ENCODE results near the gene ZNF32.

The ZNF32 gene, protein sequence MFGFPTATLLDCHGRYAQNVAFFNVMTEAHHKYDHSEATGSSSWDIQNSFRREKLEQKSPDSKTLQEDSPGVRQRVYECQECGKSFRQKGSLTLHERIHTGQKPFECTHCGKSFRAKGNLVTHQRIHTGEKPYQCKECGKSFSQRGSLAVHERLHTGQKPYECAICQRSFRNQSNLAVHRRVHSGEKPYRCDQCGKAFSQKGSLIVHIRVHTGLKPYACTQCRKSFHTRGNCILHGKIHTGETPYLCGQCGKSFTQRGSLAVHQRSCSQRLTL

DNA sequence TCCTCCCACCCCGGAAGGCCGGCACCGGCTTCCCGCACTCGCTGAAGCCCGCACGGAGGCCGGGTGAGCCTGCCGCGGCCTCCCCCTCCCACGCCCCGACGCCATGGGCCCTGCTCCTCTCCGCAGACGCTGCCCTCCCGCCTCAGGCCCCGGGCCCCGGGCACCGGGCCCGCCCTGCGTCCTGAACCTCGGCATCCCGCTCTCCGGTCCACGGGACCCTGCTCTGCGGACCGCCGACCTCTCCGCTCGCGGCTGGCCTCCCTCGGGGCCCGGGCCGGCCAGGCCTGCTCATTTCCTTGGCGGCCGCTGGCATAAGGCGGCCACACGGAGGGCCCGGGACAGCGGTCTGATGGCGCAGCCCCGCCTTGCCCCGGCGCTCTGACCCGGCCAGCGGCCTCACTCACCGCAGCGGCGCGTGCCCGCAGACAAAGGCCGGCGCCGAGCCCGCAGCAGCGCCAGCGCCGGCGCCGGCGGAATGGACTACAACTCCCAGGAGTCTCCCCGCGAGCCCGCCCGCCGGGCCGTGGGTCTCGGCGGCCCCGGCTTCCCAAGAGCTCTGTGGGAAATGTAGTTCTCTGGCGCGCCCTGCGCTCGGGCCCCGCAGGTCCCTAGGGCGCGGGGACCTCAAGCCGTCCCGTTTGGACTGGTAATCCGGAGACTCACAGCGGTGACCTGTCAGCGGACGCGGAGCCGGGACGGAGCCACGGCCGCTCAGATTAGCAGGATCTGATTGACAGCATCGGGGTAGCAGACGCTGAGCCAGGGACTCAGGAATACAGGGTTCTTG, at the start of gene ZNF32:
TSS of gene ZNF32 (minus strand) at position 484 of the 787 bp plus-strand sequence. CDS start 2,748 bp downstream, outside the sequence.
- Mint-ChIP-seq H3K9me3 (peaks cover 45% of the 10 kb centered on the region), H3K27me3 (ENCODE audit: low read depth) (peaks cover 7% of the 10 kb centered on the region), H3K4me3 (peak within 1 kb of the TSS; percentile 97 to 98 (median 97)), H3K36me3 (ENCODE audit: low read depth) (peaks cover 43% of the 10 kb centered on the region), H3K27ac (peak within 1 kb of the TSS; percentile 94 to 99 (median 95)), H3K4me1 (peaks cover 16% of the 10 kb centered on the region)
- TF ChIP-seq, protein P1, sequence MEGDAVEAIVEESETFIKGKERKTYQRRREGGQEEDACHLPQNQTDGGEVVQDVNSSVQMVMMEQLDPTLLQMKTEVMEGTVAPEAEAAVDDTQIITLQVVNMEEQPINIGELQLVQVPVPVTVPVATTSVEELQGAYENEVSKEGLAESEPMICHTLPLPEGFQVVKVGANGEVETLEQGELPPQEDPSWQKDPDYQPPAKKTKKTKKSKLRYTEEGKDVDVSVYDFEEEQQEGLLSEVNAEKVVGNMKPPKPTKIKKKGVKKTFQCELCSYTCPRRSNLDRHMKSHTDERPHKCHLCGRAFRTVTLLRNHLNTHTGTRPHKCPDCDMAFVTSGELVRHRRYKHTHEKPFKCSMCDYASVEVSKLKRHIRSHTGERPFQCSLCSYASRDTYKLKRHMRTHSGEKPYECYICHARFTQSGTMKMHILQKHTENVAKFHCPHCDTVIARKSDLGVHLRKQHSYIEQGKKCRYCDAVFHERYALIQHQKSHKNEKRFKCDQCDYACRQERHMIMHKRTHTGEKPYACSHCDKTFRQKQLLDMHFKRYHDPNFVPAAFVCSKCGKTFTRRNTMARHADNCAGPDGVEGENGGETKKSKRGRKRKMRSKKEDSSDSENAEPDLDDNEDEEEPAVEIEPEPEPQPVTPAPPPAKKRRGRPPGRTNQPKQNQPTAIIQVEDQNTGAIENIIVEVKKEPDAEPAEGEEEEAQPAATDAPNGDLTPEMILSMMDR (IDR thresholded peaks at IDR 0.05; ENCODE audit: unreplicated experiment in 3 of 3) = no peak

DNA sequence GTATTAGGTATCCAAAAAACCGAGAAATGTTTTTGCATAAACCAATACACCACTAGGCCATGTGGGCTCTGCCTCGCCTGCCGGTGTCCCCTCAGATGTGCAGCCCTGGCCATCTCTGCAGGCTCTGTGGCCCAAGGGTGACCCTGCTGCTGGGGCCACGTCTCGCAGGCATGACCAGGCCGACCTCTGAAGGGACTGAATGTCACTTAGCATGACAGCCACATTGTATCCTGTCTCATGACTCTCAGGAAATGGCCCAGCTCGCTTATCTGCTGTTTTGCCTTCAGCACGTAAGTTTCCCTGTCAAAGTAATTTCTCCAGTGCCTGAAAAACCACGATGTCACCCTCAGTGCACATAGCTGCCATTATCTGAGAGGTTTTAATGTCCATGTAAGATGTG, 49.5 kb upstream of the ZNF32 start:
- Mint-ChIP-seq H3K27me3 (ENCODE audit: low read depth) (peaks cover 5% of the 10 kb centered on the region), H3K4me3 (no peak overlapping the region), H3K36me3 (ENCODE audit: low read depth) (no peaks in the 10 kb centered on the region), H3K9me3 (no peaks in the 10 kb centered on the region), H3K4me1 (peaks cover 26% of the 10 kb centered on the region), H3K27ac (peak overlapping the region in 1 of 3 experiments; percentile 4)
- TF ChIP-seq, protein P1 (IDR thresholded peaks at IDR 0.05; ENCODE audit: unreplicated experiment in 3 of 3) = no peak

DNA sequence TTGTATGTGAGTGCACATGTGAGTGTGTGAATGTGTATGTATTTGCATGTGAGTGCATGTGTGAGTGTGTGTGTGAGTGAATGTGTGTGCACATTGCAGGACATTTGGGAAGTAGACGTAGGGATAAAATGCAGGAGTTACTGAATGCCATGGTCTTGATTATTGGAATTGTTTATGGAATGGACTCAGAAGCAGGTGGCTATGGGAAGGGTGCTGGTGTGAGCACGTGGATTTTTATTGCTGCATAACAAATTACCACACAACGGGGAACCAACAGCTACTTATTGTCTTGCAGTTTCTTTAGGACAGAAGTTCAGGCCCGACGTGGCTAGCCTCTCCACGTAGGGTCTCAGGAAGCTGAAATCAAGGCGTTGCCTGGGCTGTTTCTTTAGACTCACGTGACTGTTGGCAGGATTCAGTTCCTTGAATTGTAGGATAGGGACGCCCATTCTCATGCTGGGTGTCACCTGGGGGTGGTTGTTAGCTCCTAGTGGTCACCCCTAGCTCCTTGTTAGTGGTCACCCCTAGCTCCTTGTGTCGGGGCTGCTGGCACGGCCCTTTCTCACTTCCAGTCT, 48.3 kb upstream of the ZNF32 start:
- Mint-ChIP-seq H3K4me3 (no peak overlapping the region), H3K27me3 (ENCODE audit: low read depth) (peaks cover 15% of the 10 kb centered on the region), H3K4me1 (peaks cover 26% of the 10 kb centered on the region), H3K9me3 (no peaks in the 10 kb centered on the region), H3K36me3 (ENCODE audit: low read depth) (no peaks in the 10 kb centered on the region), H3K27ac (no peak overlapping the region)
- TF ChIP-seq, protein P1 (IDR thresholded peaks at IDR 0.05; ENCODE audit: unreplicated experiment in 3 of 3) = no peak

DNA sequence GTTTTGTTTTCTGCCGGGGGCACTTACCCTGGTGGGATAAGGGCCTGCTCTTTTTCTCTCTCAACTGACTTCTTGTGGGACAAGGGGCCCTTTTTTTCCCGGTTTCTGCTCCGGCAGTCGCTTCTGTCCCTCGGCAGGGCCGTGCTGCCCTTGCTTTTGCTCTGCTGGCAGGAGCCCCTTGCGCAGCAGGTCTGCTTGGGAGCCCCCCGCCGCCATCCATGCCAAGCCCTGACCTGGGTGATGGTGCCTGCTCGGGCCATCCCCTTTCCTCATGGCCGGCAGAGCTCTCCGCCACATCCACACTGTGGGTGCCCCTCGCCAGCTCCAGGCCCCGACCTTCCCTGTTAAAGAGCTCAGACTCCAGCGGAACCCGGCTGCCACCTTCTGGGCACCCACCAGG, 47.0 kb upstream of the ZNF32 start:
- Mint-ChIP-seq H3K9me3 (no peaks in the 10 kb centered on the region), H3K27ac (no peak overlapping the region), H3K36me3 (ENCODE audit: low read depth) (no peaks in the 10 kb centered on the region), H3K4me3 (no peak overlapping the region), H3K27me3 (ENCODE audit: low read depth) (peaks cover 15% of the 10 kb centered on the region), H3K4me1 (peaks cover 26% of the 10 kb centered on the region)
- TF ChIP-seq, protein P1 (IDR thresholded peaks at IDR 0.05; ENCODE audit: unreplicated experiment in 3 of 3) = no peak

DNA sequence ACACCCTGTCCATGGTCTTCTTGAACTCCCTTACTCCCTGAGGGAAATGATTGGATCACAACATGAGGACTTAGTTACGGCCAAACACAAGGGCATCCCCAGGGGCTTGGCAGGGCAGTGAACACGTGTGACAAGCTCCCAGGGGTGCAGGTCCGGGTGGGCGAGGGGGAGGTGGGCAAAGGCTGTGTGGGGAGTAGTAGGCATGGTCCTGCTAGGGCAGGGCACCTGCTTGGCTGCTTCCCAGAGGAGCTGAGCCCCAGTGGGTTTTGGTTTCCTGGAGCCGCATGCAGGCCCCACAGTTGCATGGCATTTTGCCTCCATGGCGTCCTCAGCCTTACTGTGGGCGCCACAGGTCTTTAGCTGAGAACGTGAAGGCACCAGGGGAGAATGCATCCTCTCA, 46.6 kb upstream of the ZNF32 start:
- Mint-ChIP-seq H3K9me3 (no peaks in the 10 kb centered on the region), H3K27me3 (ENCODE audit: low read depth) (peaks cover 15% of the 10 kb centered on the region), H3K4me3 (no peak overlapping the region), H3K36me3 (ENCODE audit: low read depth) (no peaks in the 10 kb centered on the region), H3K4me1 (peaks cover 22% of the 10 kb centered on the region), H3K27ac (peak overlapping the region in 1 of 3 experiments; percentile 55)
- TF ChIP-seq, protein P1 (IDR thresholded peaks at IDR 0.05; ENCODE audit: unreplicated experiment in 3 of 3) = no peak

Data from nephron (organoid).